Measurements from ENCODE around the gene MLPH. TPM values are rescaled to one million over a fixed set of nuclear protein-coding genes. Genes with fewer than 3 reads are reported as not detected.

Gene MLPH
- total RNA-seq, 1 donor from 2014 or later = 14.8 TPM

- DNase-seq (ENCODE audit: extremely low spot score, unreplicated experiment) = no peak
- peak; percentile 47 for TF ChIP-seq CTCF (conservative IDR thresholded peaks at IDR 0.05)
- Mint-ChIP-seq H3K36me3 (no peaks in the 10 kb centered on the region), H3K4me3 (peak overlapping the region; percentile 58), H3K4me1 (ENCODE audit: unreplicated experiment) (peaks cover 30% of the 10 kb centered on the region), H3K27ac (peak overlapping the region; percentile 42), H3K9me3 (peaks cover 4% of the 10 kb centered on the region), H3K27me3 (peaks cover 25% of the 10 kb centered on the region)
These were observed 35.2 kb upstream of the MLPH start for GRCh38 chr2:237451643-237452469.

GRCh38 chr2:237452861-237453260 is 34.2 kb upstream of the MLPH start:
- H3K4me1 Mint-ChIP-seq (ENCODE audit: unreplicated experiment) = peaks cover 30% of the 10 kb centered on the region
- H3K27me3 Mint-ChIP-seq = peaks cover 32% of the 10 kb centered on the region
- H3K4me3 Mint-ChIP-seq = no peak overlapping the region
- no peak overlapping the region for H3K27ac Mint-ChIP-seq
- no peak for TF ChIP-seq CTCF (conservative IDR thresholded peaks at IDR 0.05)
- no peaks in the 10 kb centered on the region for H3K36me3 Mint-ChIP-seq
- H3K9me3 Mint-ChIP-seq = peaks cover 4% of the 10 kb centered on the region
- no peak for DNase-seq (ENCODE audit: extremely low spot score, unreplicated experiment)

GRCh38 chr2:237453671-237454070 is 33.4 kb upstream of the MLPH start:
- no peak overlapping the region for H3K4me3 Mint-ChIP-seq
- no peak for DNase-seq (ENCODE audit: extremely low spot score, unreplicated experiment)
- H3K36me3 Mint-ChIP-seq = no peaks in the 10 kb centered on the region
- TF ChIP-seq CTCF (conservative IDR thresholded peaks at IDR 0.05) = no peak
- peaks cover 12% of the 10 kb centered on the region for H3K9me3 Mint-ChIP-seq
- peaks cover 30% of the 10 kb centered on the region for H3K4me1 Mint-ChIP-seq (ENCODE audit: unreplicated experiment)
- peaks cover 40% of the 10 kb centered on the region for H3K27me3 Mint-ChIP-seq
- H3K27ac Mint-ChIP-seq = no peak overlapping the region

GRCh38 chr2:237455764-237456163 is 31.3 kb upstream of the MLPH start:
- no peaks in the 10 kb centered on the region for H3K36me3 Mint-ChIP-seq
- H3K27me3 Mint-ChIP-seq = peaks cover 47% of the 10 kb centered on the region

GRCh38 chr2:237456200-237456843 is 30.7 kb upstream of the MLPH start:
- Mint-ChIP-seq H3K27ac (no peak overlapping the region), H3K36me3 (no peaks in the 10 kb centered on the region), H3K4me3 (no peak overlapping the region), H3K4me1 (ENCODE audit: unreplicated experiment) (peaks cover 15% of the 10 kb centered on the region), H3K27me3 (peaks cover 47% of the 10 kb centered on the region), H3K9me3 (peaks cover 13% of the 10 kb centered on the region)
- no peak for DNase-seq (ENCODE audit: extremely low spot score, unreplicated experiment)
- no peak for TF ChIP-seq CTCF (conservative IDR thresholded peaks at IDR 0.05)

More at GRCh38 chr2:237455764-237456163, 31.3 kb upstream of the MLPH start:
- TF ChIP-seq CTCF (conservative IDR thresholded peaks at IDR 0.05) = no peak
- H3K27ac Mint-ChIP-seq = no peak overlapping the region
- peaks cover 13% of the 10 kb centered on the region for H3K9me3 Mint-ChIP-seq
- DNase-seq (ENCODE audit: extremely low spot score, unreplicated experiment) = no peak
- peaks cover 20% of the 10 kb centered on the region for H3K4me1 Mint-ChIP-seq (ENCODE audit: unreplicated experiment)
- no peak overlapping the region for H3K4me3 Mint-ChIP-seq
